ENCODE measurements around the gene BTBD10.

The BTBD10 gene

DNA sequence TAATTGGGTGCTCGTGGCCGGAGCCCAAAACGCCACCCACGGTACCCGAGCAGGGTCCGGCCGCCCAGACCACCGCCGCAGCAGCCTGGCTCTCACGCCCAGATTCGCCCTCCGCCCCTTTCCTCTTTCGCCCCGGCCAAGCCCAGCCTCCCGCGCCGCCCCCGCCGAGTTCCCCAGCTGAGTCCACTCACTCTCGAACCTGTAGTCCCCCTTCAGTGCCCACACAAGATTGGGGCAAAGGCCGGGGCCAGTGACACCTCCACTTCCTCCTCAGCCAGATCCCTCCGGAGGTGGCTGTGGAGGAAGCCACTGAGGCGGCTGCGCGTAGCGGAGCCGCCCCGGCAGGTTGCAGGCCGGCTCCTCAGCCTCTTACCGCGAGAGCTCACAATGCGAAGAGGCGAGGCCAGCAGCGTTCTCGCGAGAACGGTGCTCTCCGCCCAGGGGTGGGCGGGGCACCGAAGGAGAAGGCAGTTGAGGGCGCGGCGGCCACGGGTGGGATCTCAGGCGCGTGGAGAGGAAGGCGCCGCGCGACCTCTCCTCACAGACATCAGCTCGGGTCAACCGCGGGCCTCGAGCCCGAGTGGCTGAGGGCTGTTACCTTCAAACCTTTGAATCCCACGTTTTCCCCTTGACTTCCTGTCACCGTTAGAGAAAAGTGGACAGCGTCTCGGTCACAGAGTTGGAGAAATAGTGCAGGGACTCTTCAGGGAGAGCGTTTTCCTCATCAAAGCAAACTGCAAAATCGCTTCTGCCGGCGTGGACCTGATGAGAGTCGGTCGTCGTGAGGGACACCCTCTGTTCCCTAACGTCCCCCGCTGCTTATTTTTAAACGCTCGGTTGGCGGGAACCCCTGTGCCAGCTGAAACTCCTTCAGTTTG lies at the start of gene BTBD10:
Gene BTBD10, minus strand, starts transcription at position 322 of the 878 bp plus-strand sequence. CDS start 18,098 bp downstream, outside the sequence.
- DNase-seq: peak; percentile 82 to 90

- no peak for DNase-seq
Observed at GRCh38 chr11:13503393-13503792, 40.4 kb upstream of the BTBD10 start.

- no peak for DNase-seq
Observed at GRCh38 chr11:13502492-13502891, 39.5 kb upstream of the BTBD10 start.

DNA sequence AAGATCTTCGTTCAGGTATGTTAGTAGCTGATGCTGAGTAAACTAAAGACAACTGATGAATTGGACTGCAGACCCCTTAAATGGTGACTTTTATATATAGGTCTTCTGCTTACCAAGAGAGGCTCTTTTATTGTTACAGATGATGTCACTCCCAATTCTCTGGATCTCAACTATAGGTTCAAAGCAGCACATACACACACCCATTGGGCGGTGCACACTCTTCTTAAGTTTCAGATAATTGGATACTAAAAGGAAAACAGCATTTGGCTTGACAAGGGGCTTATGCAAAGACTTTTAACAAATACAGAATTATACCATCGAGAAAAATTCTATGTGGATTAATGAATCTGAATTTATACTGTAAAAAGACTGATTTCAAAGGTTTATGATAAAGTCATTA lies 32.9 kb upstream of the BTBD10 start, which contains the start of gene PTH:
Gene PTH, minus strand, starts transcription at position 69 of the 400 bp plus-strand sequence. CDS start 3,142 bp downstream, outside the sequence.
- DNase-seq: no peak

- no peak for DNase-seq
Observed at GRCh38 chr11:13494051-13494450, 31.0 kb upstream of the BTBD10 start.

DNA sequence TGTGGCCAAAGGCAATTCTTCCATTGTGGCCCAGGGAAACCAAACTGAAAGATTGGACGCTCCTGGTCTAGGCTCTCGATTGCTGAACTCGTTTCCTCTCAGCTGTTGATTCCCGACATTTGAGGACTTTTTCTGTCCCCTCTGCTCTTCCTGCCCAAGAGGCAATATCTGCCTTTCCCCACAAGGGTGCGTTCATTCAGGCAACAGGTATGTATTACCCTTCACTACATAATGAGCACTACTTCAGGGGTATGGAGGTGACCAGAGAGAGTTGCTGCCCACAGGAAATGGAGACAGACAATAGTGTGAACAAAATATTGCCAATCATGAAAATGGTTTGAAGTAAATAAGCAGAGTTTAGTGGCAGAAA lies 24.6 kb upstream of the BTBD10 start:
- DNase-seq: peak in 1 of 2 experiments; percentile 9

DNA sequence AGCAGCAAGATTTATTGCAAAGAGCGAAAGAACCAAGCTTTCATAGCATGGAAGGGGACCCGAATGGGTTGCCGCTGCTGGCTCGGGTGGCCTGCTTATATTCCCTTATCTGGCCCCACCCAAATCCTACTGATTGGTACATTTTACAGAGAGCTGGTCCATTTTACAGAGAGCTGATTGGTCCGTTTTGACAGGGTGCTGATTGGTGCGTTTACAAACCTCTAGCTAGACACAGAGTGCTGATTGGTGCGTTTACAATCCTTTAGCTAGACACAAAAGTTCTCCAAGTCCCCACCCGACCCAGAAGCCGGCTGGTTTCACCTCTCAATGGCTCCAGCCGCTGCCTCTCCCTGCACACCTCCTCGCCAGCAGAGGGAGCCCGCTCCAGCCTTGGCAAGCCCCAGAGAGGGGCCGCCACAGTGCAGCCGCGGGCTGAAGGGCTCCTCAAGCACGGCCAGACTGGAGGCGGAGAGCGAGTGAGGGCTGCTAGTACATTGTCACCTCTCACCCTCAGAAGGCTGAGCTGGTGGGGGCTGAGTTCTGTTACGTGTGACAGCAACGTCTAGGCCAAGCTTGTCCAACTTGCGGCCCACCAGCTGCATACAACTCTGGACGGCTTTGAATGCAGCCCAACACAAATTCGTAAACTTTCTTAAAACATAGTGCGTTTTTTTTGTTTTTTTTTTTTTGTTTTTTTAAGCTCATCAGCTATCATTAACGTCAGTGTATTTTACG lies 24.1 kb upstream of the BTBD10 start:
- no peak for DNase-seq

DNA sequence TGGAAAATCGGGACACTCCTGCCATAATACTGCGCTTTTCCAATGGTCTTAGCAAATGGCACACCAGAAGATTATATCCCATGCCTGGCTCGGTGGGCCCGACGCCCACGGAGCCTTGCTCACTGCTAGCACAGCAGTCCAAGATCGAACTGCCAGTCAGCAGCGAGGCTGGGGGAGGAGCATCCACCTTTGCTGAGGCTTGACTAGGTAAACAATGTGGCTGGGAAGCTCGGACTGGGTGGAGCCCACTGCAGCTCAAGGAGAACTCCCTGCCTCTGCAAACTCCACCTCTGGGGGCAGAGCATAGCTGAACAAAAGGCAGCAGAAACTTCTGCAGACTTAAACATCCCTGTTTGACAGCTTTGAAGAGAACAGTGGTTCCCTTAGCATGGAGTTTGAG lies 17.2 kb upstream of the BTBD10 start:
- DNase-seq: no peak

- DNase-seq: no peak
Observed at GRCh38 chr11:13479688-13480087, 16.7 kb upstream of the BTBD10 start.

- no peak for DNase-seq
Observed at GRCh38 chr11:13475091-13475490, 12.1 kb upstream of the BTBD10 start.

DNA sequence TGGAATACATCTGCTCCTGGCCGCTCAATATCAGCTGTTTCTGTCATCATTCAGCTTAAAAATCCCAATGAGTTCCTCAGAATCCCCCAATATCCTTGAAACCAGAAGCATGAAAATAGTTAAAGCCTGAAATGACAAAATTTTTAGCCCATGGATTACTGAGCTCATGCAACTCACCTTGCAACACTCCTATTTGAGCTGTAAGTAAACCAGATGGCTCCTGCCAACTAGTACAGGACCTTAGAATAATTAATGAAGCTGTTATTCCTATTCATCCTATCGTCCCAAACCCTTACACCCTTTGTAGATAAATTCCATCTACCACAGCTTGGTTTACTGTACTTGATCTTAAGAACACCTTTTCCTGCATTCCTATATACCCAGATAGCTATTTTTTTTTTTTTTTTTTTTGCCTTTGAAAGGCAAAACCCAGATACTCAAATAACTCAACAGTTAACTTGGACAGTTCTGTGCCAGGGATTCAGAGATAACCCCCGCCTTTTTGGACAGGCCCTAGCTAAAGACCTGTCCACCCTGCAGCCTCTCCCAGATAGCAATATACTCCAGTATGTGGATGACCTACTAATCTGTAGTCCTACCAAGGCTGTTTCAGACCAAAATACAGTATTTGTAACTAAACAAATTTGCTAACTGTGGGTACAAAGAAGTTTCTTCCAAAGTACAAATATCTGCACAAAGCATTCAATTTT lies 10.1 kb upstream of the BTBD10 start:
- no peak for DNase-seq

- no peak for DNase-seq
Observed at GRCh38 chr11:13468750-13469149, 5.7 kb upstream of the BTBD10 start.

DNA sequence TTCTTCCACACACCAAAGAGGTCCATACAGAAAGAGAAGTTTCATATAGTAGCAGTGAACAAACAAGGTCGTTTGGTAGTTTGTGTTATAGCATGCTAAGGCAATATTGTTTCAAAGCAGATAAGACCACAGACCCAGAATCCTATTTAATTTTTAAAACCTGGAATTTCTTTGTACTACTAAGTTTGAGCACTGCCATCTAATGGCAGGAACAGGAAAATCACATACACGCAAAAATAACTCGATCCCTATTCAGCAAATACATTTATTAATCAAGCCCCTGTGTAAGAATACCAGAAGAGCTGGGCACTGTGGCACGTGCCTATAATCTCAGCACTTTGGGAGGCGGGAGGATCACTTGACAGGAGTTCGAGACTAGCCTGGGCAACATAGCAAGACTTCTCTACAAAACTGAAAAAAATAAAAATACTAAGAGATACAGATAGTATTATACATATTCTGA lies 2.9 kb upstream of the BTBD10 start:
- peak in 1 of 2 experiments; percentile 60 for DNase-seq

DNA sequence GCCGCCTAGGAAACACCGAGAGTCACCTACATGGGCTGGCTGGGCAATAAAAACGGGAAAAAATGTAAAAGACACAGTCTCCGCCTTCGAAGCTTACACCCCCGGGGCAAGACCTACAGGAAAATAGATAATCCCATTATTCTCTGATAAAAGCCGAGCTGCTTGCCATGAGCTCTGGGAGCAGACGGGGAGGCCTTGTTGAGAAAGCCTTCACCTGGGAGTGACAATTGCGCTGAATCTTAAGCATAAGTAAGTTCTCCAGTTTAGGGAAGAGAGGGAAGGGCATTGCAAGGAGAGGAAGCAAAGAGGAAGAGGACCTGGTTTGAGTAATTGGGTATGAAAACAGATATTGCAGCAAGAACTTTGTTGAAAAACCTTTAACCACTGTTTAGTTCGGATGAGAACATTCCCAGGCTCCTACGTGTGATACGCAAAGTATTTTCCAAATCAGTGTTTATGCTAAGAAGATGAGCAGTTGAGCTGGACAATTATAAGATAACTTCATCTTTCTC lies 813 bp upstream of the BTBD10 start:
- peak in 1 of 2 experiments; percentile 58 for DNase-seq

- DNase-seq: peak; percentile 40 to 85
Observed at GRCh38 chr11:13462311-13462900, 616 bp downstream of the BTBD10 start.

- no peak for DNase-seq
Observed at GRCh38 chr11:13461291-13461690, 1.7 kb downstream of the BTBD10 start.

GRCh38 chr11:13450832-13451397 lies 12.1 kb downstream of the BTBD10 start:
- DNase-seq: no peak

DNA sequence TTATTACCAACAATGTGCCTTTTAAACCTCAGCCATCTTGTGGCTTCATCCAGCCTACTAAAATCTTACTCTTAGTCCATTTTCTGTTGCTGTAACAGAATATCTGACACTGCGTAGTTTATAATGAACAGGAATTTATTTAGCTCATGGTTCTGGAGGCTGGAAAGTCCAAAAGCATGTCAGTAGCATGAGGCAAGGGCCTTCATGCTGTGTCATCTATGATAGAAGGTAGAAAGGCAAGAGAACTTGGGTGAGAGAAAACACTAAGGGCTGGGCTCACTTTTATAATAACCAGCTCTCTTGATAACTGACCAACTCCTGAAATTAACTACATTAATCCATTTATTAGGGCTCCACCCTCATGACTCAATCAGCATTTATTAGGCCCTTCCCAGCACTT lies 13.5 kb downstream of the BTBD10 start:
- no peak for DNase-seq

DNA sequence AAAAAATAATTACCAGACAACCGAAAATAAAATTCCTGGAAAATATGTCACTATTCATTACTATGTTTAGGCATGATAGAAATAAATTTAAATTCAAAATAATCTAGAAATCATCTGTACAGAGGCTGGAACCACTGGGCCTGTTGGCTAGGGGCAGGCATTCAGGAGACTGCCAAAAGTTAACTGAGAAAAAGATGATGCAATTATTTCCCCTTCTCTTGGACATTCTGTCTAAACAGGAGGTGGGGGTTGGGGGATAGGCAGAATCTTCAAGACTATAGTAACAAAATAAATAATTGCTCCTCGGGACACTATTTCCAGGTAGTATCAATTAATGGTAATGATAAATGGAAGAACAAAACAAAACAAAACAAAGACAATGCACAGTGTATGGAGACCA lies 14.1 kb downstream of the BTBD10 start:
- DNase-seq: no peak

GRCh38 chr11:13446444-13446843 lies 16.6 kb downstream of the BTBD10 start:
- DNase-seq: no peak

GRCh38 chr11:13445588-13445987 lies 17.4 kb downstream of the BTBD10 start:
- DNase-seq: no peak
